Lower leg skin (tissue), 3 donors: ENCODE data around the gene ADGRA1.

Experiments
- POLR2A ChIP-seq, 2 donors: fragments of 450-650 bp; IDR thresholded peaks; one replicate each; pipeline ENCODE4 v1.6.1; 2016 to 2017; ENCODE audit warnings: antibody characterized with exemption in 2 of 2, mild to moderate bottlenecking in 1 of 2, moderate library complexity in 1 of 2
- TF ChIP-seq, protein P1 (sequence below), 3 donors: fragments of 450-650 bp; IDR thresholded peaks; one replicate each; pipeline ENCODE4 v1.5.1; 2016; ENCODE audit warnings: antibody characterized with exemption in 3 of 3, mild to moderate bottlenecking in 3 of 3, moderate library complexity in 2 of 3

DNA sequence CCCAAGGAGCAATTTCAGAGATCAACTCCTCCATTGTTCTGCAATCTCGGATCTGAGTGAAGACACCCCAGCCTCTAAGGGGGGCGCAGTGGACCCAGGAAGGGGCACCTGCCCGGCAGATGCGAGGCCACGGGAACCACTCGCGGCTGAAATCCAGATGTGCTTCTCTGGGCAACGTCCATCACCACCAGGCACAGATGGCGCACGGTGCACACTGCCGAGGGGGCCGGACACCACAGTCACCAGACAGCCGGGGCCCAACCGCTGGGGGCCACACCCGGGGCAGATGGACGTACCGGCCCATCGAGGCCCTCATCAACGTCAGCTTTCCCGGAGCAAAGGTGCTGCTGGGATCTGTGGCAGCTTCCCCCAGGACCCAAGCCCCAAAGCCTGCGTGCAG is 16.9 kb upstream of the ADGRA1 start:
- TF ChIP-seq, protein P1, sequence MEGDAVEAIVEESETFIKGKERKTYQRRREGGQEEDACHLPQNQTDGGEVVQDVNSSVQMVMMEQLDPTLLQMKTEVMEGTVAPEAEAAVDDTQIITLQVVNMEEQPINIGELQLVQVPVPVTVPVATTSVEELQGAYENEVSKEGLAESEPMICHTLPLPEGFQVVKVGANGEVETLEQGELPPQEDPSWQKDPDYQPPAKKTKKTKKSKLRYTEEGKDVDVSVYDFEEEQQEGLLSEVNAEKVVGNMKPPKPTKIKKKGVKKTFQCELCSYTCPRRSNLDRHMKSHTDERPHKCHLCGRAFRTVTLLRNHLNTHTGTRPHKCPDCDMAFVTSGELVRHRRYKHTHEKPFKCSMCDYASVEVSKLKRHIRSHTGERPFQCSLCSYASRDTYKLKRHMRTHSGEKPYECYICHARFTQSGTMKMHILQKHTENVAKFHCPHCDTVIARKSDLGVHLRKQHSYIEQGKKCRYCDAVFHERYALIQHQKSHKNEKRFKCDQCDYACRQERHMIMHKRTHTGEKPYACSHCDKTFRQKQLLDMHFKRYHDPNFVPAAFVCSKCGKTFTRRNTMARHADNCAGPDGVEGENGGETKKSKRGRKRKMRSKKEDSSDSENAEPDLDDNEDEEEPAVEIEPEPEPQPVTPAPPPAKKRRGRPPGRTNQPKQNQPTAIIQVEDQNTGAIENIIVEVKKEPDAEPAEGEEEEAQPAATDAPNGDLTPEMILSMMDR (IDR thresholded peaks at IDR 0.05): no peak
- no peak for TF ChIP-seq POLR2A (IDR thresholded peaks at IDR 0.05)
